ENCODE measurements around the gene SLC15A4. TPM values are rescaled to one million over a fixed set of nuclear protein-coding genes. Genes with fewer than 3 reads are reported as not detected.

The SLC15A4 gene
- total and polyA plus RNA-seq, 2 of the 4 experiments (the other 2 are of a cell fraction): 15.4 to 21.9 TPM

DNA sequence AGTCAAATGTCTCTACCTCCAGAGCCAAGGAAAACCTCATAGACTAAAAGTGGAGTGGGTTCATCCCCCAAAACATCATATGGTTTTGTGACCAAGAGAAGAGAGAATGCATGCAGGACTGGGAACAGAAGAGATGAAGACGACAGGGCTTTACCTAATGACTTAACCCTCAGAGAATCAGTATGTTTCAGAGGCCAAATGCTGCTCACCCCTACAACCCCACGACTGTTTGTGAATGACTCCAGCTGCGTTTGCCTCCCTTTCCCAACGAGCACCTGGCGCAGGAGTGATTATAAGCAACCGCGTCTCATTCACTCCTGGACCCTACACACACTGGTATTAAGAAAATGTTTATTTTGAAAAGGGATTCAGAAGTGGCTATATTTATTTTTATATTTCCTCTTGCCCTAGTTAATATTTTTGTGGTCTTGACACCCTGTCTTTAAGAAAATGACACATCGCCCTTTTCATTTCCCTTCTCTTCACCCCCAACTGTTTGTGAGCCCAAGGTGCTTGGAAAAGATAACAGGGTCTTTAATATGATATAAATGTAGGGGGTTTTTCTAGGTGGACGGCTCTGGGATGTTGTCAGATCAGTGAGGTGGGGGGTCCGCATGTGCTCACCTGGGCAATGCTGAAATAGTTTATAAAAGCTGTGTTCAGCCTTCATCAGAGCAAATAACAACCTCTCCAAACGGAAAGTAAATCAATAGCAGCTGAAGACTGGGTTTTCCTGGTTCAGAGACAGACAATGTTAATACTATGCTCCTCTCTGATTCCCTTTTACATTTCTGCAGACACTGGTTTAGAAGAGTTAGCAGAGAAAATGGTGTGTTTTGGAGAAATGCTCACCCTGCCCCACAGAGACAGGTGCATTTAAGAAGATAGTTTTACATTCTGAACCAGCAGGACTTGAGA, 77.7 kb downstream of the SLC15A4 start:
- Histone ChIP-seq H3K4me1 (ENCODE audit: control insufficient read depth, insufficient read depth, low read length) (no peaks in the 10 kb centered on the region), H3K23ac (ENCODE audit: low read depth, low read length) (no peak overlapping the region), H2BK120ac (ENCODE audit: low read depth, low read length) (no peak overlapping the region), H4K20me1 (ENCODE audit: insufficient read depth, low read length) (no peaks in the 10 kb centered on the region), H2BK15ac (ENCODE audit: low read depth, low read length) (no peak overlapping the region), H2BK5ac (ENCODE audit: low read depth, low read length, poor library complexity, severe bottlenecking) (no peak overlapping the region), H4K8ac (ENCODE audit: low read depth in 2 of 2, low read length in 2 of 2) (no peak overlapping the region), H2AK5ac (ENCODE audit: low read depth, low read length) (no peak overlapping the region), H3K9me3 (ENCODE audit: control insufficient read depth, insufficient read depth, low read length) (peaks cover 20% of the 10 kb centered on the region), H3K56ac (ENCODE audit: extremely low read depth, insufficient read depth, low read length) (no peak overlapping the region), H3K4ac (ENCODE audit: low read depth, low read length) (no peak overlapping the region), H3K79me1 (ENCODE audit: low read depth in 1 of 2, low read length in 2 of 2) (no peaks in the 10 kb centered on the region), H3K36me3 (ENCODE audit: control insufficient read depth, insufficient read depth, low read length) (no peaks in the 10 kb centered on the region), H3K14ac (replicated peaks; ENCODE audit: low read depth, low read length) (no peak overlapping the region), H2BK20ac (ENCODE audit: low read depth, low read length) (no peak overlapping the region), H4K91ac (ENCODE audit: insufficient read depth, low read depth, low read length) (no peak overlapping the region), H3K4me3 (ENCODE audit: insufficient read depth, low read depth, low read length) (no peak overlapping the region), H3K18ac (ENCODE audit: low read depth, low read length) (no peak overlapping the region), H3K9ac (ENCODE audit: low read depth, low read length) (no peak overlapping the region), H2AK9ac (replicated peaks; ENCODE audit: low read depth, low read length, poor library complexity) (no peak overlapping the region), H3K9me1 (ENCODE audit: insufficient read depth, low read length) (no peaks in the 10 kb centered on the region), H3K27ac (ENCODE audit: insufficient read depth, low read length) (no peak overlapping the region), H3K27me3 (ENCODE audit: control insufficient read depth, insufficient read depth, low read length) (no peaks in the 10 kb centered on the region), H4K5ac (ENCODE audit: low read depth, low read length) (no peak overlapping the region), H2AFZ (replicated peaks; ENCODE audit: low read length, poor library complexity) (no peak overlapping the region), H3K4me2 (ENCODE audit: low read depth, low read length) (no peak overlapping the region)
- BruUV-seq (replicated peaks): no TSS peak
- WGBS, 2 experiments (ENCODE audit: extremely low coverage in 2 of 2, insufficient read length in 1 of 2): no CpG with 5 or more reads among the region's 11 CpGs
- no peak for DNase-seq
- in situ Hi-C loops (cut with MboI; ENCODE audit: low sequenced_read_pairs) (no loop called here), dilution Hi-C loops (cut with HindIII; ENCODE audit: low sequenced_read_pairs, unreplicated experiment) (no loop called here), intact Hi-C loops (cut with micrococcal nuclease) (no loop called here)
- TF ChIP-seq RAD21 (IDR thresholded peaks at IDR 0.05; ENCODE audit: low read length): no peak
- no peak for TF ChIP-seq FOS (IDR thresholded peaks at IDR 0.05; ENCODE audit: low read depth, low read length)
- TF ChIP-seq MAZ (IDR thresholded peaks at IDR 0.05; ENCODE audit: borderline replicate concordance, low read depth, low read length): no peak
- ChIA-PET POLR2A (ENCODE audit: unreplicated experiment) (no interaction called here), CTCF (no interaction called here)
- ATAC-seq (ENCODE audit: low read depth): no peak

Measured in IMR-90 (cell line).